Muscle layer of duodenum (tissue), 2 donors: ENCODE measurements around the gene TRAPPC3.
A peak's percentile ranks its signal among the peaks of the same experiment; 100 is the strongest.
"Not testable (repeated sequence)": the region's sequence is repeated elsewhere in the genome, so short reads cannot be mapped to it uniquely, and the experiment has no call there.

Experiments used
- H3K27ac ChIP-seq: one replicate; pipeline ENCODE4 v1.7.0; 2013; ENCODE audit warnings: mild to moderate bottlenecking, low read length
- H3K27me3 ChIP-seq: one replicate; pipeline ENCODE4 v1.7.0; 2013; ENCODE audit warnings: low read depth, mild to moderate bottlenecking, control low read depth, low read length
- H3K36me3 ChIP-seq, 2 donors: one replicate each; pipeline ENCODE4 v1.7.0; 2013; ENCODE audit warnings: low read length in 2 of 2, control low read depth in 1 of 2, mild to moderate bottlenecking in 1 of 2; ENCODE audit not compliant: insufficient read depth in 2 of 2, control insufficient read depth in 1 of 2
- H3K4me1 ChIP-seq, 2 donors: one replicate each; pipeline ENCODE4 v1.7.0; 2013; ENCODE audit warnings: low read length in 2 of 2, mild to moderate bottlenecking in 2 of 2, control low read depth in 1 of 2, moderate library complexity in 1 of 2; ENCODE audit not compliant: insufficient read depth in 2 of 2, control insufficient read depth in 1 of 2
- H3K4me3 ChIP-seq, 2 donors: one replicate each; pipeline ENCODE4 v1.7.0; 2013; ENCODE audit warnings: low read length in 2 of 2, low read depth in 1 of 2, mild to moderate bottlenecking in 1 of 2
- H3K9me3 ChIP-seq, 2 donors: one replicate each; pipeline ENCODE4 v1.7.0; 2013; ENCODE audit warnings: low read length in 2 of 2, control low read depth in 1 of 2, mild to moderate bottlenecking in 1 of 2; ENCODE audit not compliant: control insufficient read depth in 1 of 2
- donor health status: healthy.

The TRAPPC3 gene

DNA sequence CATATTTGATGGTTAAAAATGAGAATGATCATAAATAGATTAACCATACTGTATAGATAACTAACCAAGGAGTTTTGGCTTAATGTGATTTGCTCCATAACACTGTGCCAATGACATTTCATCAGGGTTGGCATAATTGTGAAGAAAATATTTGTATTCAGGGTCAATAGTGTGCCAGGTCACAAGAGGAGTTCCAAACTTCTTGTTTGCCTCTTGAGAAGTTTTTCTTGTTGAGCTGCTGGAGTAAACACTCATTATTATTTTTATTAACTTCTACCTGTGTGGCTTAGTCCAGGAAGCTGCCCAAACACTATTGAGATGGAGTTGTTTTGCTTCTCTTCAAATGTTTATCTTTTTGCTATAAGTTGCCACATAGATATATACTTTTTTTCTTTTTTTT is 14.1 kb upstream of the TRAPPC3 start:
- Histone ChIP-seq H3K36me3 (peaks cover 0 to 6% of the 10 kb centered on the region in 2 donors), H3K27me3 (no peaks in the 10 kb centered on the region), H3K4me1 (peaks cover 37 to 81% of the 10 kb centered on the region in 2 donors), H3K4me3 (no peak overlapping the region), H3K27ac (peak overlapping the region; percentile 93), H3K9me3 (no peaks in the 10 kb centered on the region)

DNA sequence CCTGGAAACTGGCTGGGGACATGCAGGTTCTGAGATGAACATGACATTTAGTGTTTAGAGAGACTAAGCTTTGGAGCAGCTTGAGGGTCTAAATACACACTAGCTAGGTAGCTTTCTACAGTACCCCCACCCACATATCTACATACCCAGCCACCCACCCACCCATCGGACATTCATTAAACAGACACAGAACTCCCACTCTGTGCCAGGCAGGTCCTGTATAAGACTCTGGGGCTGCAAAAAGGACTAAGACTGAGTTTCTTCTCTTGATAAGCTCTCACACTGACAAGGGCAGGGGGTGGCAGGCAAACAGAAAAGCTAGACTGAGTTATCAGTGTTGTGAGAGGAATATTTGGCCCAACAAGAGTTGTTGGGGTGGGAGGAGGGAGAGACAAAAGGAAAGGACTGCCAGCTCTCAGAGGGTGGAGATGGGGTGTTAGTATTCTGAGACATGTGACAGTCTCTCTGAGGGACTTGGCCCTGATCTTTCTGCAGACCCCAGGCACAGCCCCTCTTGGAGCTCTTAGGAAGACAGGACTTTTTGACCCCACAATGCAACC is 13.5 kb upstream of the TRAPPC3 start:
- H3K9me3 ChIP-seq: no peaks in the 10 kb centered on the region
- peaks cover 44 to 81% of the 10 kb centered on the region in 2 donors for H3K4me1 ChIP-seq
- H3K27me3 ChIP-seq: no peaks in the 10 kb centered on the region
- no peak overlapping the region for H3K4me3 ChIP-seq
- H3K27ac ChIP-seq: peak overlapping the region; percentile 93
- peaks cover 0 to 6% of the 10 kb centered on the region in 2 donors for H3K36me3 ChIP-seq

DNA sequence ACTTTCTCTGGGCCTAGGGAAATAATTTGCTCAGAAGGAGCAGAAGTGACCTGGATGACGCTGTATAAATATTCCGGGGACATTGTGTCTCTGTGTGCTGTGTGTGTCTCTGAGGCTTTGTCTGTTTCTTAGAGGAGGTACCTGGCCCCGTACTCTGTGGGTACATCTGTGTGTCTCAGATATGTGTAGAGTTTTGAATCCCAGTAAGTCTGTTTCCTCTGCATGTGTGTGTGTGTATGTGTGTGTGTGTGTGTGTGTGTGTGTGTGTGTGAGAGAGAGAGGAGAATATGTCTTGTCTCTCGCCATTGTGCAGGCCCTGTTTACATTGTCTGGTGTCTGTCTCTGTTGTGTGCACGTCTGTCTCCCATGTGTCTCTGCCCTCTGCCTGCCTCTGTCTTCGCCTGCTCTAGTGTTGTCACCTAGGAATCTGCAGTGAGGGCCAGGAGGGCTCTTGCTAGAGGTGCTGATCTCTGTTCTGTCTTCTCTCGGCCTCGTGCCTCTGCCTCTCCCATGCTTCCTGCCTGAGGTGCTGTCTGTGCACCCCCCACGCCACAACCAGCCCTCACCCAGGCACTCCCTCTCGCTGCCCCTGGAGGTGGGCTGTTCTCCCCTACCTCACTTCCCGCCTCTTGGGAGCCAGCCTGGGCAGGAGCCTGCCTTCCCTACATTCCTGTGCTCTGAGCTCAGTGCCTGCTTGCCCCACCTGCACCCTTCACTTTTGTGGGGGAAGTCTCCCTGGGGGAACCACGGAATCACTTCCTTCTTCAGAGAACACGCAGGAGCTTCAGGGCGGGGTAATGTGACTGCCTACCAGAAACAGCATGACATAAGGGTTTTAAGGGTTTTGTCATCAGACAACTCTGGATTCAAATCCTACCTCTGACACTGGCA is 12.6 kb upstream of the TRAPPC3 start:
- Histone ChIP-seq H3K9me3 (no peaks in the 10 kb centered on the region), H3K36me3 (no peaks in the 10 kb centered on the region), H3K27ac (peak overlapping the region; percentile 93), H3K4me3 (peak overlapping the region; percentile 51 to 69), H3K27me3 (no peaks in the 10 kb centered on the region), H3K4me1 (peaks cover 41 to 77% of the 10 kb centered on the region in 2 donors)

DNA sequence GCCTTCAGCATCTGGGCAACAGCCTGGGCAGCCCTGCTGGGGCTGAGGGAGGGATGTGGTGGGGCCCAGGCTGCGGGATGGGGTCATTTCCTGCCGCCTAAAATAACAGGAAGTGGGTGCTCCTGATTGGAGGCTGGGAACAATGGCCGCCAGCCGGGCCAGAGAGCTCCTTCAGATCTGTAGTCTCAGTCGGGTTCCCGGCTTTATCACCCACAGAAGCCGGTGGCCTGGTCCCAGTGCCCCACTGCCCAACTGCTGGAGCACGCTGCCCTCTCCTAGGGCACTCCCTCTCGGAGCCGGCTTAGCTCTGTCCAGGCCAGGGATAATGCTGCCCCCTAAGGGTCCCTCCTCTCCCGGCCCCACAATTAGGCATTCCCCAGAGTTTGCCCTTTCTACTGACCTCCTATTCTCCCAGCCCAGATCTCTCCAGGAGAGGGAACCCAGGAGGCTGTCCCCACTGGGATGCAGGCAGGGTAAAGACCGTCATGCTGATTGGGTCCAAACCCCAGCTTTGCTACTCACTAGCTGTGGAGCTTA is 11.7 kb upstream of the TRAPPC3 start:
- no peaks in the 10 kb centered on the region for H3K9me3 ChIP-seq
- peak overlapping the region; percentile 51 to 69 for H3K4me3 ChIP-seq
- H3K4me1 ChIP-seq: peaks cover 41 to 70% of the 10 kb centered on the region in 2 donors
- no peaks in the 10 kb centered on the region for H3K27me3 ChIP-seq
- peaks cover 0 to 4% of the 10 kb centered on the region in 2 donors for H3K36me3 ChIP-seq
- peak overlapping the region; percentile 93 for H3K27ac ChIP-seq

DNA sequence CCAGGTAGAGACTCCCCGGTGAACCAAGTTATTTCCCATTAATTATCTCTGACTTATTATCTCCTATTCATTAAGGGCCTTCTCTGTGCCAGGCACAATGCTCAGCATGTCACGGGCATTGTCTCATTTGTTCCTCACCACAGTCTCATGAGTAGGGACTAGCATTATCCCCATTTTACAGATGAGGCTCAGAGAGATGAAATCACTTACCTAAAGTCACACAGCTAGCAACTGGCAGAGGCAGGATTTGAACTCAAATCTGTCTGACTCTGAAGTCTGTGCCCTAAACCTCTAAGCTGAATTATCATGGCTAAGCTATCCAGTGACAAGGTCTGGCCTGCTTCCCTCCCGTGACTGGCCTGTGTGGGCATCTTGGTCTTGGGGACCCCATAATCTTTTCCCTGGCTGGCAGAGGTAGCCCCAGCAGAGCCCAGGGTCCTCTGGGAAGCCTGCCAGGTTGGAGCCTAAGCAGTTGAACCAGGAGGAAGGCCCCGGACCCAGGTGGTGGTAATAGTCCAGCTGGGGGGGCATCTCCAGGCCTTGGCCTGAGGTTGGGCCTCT is 11.2 kb upstream of the TRAPPC3 start:
- H3K36me3 ChIP-seq: peaks cover 0 to 4% of the 10 kb centered on the region in 2 donors
- H3K27me3 ChIP-seq: no peaks in the 10 kb centered on the region
- peaks cover 41 to 65% of the 10 kb centered on the region in 2 donors for H3K4me1 ChIP-seq
- peak overlapping the region; percentile 93 for H3K27ac ChIP-seq
- H3K9me3 ChIP-seq: no peaks in the 10 kb centered on the region
- H3K4me3 ChIP-seq: peak overlapping the region; percentile 51 to 69

DNA sequence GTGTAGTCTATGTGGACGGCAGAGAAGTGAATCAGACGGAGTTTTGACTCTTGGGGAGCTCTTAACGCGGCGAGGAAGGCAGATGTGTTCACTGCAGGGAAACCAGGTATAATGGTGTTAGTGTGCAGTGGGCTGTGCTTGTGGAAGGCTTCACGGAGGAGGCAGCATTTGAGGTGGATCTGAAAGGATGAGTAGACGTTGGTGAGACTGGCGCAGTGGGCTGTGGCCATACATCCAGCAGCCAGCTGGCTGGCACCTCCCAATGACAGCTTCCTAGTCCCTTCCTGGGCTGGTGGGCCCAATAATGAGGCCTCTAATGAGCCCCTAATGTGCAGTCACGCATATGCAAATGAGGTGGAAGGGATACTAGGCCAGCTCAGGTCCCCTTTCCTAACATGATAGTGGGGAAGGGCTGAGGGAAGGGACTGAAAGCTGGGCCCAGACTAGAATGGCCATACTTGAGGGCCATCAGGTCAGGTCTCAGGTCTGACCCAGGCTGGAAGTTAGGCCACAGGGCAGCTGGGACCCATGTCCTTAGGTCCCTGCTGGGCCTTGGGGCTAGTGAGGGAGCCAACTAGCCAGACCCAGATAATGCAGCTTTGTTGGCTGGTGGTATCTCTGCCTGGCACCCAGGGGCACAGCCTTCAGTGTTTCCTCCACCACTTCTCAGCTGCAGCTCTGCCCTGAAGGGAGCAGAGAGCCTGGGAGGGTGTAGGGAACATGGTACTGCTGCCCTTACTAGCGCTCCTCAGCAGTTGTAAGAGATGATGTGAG is 10.5 kb upstream of the TRAPPC3 start:
- peaks cover 0 to 4% of the 10 kb centered on the region in 2 donors for H3K36me3 ChIP-seq
- H3K4me3 ChIP-seq: no peak overlapping the region
- H3K27me3 ChIP-seq: no peaks in the 10 kb centered on the region
- no peaks in the 10 kb centered on the region for H3K9me3 ChIP-seq
- H3K27ac ChIP-seq: peak overlapping the region; percentile 93
- H3K4me1 ChIP-seq: peaks cover 46 to 69% of the 10 kb centered on the region in 2 donors

DNA sequence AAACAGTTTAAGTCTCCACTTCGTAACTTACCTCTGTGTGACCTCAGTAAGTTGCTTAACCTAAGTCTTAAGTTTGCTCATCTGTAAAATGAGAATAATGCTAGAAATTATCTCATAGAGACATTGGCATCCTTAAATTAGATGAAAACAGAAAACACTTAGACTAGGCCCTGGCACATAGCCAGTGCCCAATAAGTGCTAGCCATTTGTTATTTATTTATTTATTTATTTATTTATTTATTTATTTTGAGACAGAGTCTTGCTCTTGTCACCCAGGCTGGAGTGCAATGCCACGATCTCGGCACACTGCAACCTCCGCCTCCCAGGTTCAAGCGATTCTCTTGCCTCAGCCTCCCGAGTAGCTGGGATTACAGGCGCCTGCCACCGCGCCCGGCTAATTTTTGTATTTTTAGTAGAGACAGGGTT is 9.6 kb upstream of the TRAPPC3 start:
- H3K4me3 ChIP-seq: peak overlapping the region; percentile 72 to 83
- peaks cover 47 to 65% of the 10 kb centered on the region in 2 donors for H3K4me1 ChIP-seq
- H3K27me3 ChIP-seq, H3K36me3 ChIP-seq, H3K9me3 ChIP-seq: not testable (repeated sequence)
- H3K27ac ChIP-seq: peak overlapping the region; percentile 70

DNA sequence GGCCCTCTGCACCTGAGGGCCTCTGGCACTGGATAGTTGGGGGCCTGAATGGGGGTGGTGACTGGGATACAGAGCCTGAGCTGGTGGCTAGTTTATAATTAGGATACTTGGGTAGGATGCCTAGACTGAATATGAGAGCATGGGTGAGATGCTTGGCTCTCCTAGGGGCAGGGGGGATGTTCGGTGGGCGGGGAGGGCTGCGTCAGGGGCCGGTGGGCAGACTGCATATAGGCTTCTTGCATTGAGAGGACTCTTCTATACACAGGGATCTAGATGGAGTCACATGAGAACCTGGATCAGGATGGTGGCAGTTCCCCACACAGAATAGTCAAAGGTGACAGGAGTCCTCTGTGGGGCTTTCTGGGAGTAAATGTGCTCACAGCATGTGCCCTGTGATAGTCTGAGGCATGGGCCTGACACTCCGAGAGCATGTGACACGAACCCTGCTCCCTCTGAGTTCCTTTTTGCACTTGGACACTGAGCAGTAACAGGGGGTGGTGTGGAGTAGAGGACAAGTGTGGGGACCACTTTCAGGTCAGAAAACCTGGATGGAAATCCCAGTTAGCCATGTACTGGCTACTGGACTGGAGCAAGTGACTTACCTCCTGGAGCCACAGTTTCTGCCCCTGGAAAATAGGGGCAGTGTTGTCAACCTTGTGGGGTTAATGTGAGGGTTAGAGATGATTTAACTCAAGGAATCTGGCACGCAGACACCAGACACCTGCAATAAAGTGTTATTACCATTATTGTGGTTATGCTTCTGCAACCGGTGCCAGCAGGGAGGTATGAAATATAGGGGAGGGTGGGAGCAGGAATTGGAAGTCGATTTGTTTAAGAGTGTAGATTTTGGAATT is 8.9 kb upstream of the TRAPPC3 start:
- peak overlapping the region; percentile 79 for H3K27ac ChIP-seq
- H3K4me3 ChIP-seq: peak overlapping the region; percentile 72 to 83
- no peaks in the 10 kb centered on the region for H3K9me3 ChIP-seq
- H3K4me1 ChIP-seq: peaks cover 47 to 63% of the 10 kb centered on the region in 2 donors
- no peaks in the 10 kb centered on the region for H3K27me3 ChIP-seq
- H3K36me3 ChIP-seq: peaks cover 0 to 4% of the 10 kb centered on the region in 2 donors

DNA sequence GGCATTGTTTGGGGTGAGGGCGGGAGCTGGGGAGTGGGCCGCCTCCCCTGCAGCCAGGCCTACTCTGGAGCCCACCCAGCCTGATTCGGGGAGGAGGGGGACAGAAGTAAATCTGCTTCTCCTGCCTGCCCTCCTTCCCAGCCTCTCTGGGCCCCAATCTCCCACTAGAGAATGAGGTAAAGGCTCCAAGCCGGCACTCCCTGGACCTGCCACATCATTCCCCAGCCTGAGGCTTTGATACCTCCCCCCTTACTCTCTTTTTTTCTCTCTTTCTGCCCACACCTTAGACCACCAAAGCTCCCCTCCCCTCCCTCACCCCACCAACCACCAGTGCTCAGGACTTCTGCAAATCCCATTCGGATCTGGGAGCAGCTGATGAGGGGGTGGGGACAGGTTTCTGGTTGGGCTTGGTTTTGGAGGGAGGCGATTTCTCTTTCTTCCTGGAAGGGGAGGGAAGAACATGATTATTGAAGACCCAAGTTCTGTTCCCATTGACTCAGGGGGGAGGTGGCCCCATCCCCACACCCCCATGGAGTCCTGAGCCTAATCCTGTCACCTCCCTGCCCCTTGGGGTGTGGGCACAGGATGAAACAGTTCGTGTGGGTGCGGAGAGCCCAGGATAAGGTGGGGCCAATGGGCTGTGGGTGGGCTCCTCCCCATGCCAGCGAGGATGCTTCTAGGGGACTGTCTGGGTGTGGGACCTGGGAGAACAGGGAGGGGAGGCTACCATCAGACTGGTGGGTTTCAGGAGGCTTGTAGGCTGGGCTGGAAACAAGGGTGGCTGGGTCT is 8.0 kb upstream of the TRAPPC3 start:
- H3K36me3 ChIP-seq: peaks cover 0 to 4% of the 10 kb centered on the region in 2 donors
- H3K4me3 ChIP-seq: peak overlapping the region; percentile 72 to 83
- H3K27ac ChIP-seq: peak overlapping the region; percentile 79
- H3K9me3 ChIP-seq: no peaks in the 10 kb centered on the region
- H3K27me3 ChIP-seq: no peaks in the 10 kb centered on the region
- peaks cover 41 to 56% of the 10 kb centered on the region in 2 donors for H3K4me1 ChIP-seq
